ENCODE measurements around the gene KLHL7.

- TF ChIP-seq, protein P1, sequence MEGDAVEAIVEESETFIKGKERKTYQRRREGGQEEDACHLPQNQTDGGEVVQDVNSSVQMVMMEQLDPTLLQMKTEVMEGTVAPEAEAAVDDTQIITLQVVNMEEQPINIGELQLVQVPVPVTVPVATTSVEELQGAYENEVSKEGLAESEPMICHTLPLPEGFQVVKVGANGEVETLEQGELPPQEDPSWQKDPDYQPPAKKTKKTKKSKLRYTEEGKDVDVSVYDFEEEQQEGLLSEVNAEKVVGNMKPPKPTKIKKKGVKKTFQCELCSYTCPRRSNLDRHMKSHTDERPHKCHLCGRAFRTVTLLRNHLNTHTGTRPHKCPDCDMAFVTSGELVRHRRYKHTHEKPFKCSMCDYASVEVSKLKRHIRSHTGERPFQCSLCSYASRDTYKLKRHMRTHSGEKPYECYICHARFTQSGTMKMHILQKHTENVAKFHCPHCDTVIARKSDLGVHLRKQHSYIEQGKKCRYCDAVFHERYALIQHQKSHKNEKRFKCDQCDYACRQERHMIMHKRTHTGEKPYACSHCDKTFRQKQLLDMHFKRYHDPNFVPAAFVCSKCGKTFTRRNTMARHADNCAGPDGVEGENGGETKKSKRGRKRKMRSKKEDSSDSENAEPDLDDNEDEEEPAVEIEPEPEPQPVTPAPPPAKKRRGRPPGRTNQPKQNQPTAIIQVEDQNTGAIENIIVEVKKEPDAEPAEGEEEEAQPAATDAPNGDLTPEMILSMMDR (conservative IDR thresholded peaks at IDR 0.05 in 1 of 2, IDR thresholded peaks at IDR 0.05 in 1 of 2; ENCODE audit: extremely low read depth in 1 of 2, insufficient read depth in 1 of 2, low read depth in 1 of 2, low read length in 2 of 2) = no peak
- no peak for TF ChIP-seq EZH2 (IDR thresholded peaks at IDR 0.05; ENCODE audit: borderline replicate concordance, low read length)
Measured at GRCh38 chr7:23226844-23227450, 121.4 kb downstream of the KLHL7 start.
